Chondrocyte (in vitro differentiated cells): ENCODE data around the gene IPO8. TPM values are rescaled to one million over a fixed set of nuclear protein-coding genes. Genes with fewer than 3 reads are reported as not detected.
"Not testable (repeated sequence)": the region's sequence is repeated elsewhere in the genome, so short reads cannot be mapped to it uniquely, and the experiment has no call there.

ENCODE experiments used
- DNase-seq: peaks from one replicate; pipeline ENCODE4 v3.0.0; 2021; ENCODE audit warnings: mixed read lengths, low spot score
- H3K27ac Mint-ChIP-seq: one replicate; pipeline ENCODE4 v1.8.0; 2021; ENCODE audit warnings: mild to moderate bottlenecking, moderate library complexity, mixed read lengths; ENCODE audit not compliant: unreplicated experiment
- H3K27me3 Mint-ChIP-seq: 2 replicates; pipeline ENCODE4 v1.8.0; 2021; ENCODE audit warnings: low read depth, mixed read lengths
- H3K36me3 Mint-ChIP-seq: 2 replicates; pipeline ENCODE4 v1.8.0; 2021; ENCODE audit warnings: low read depth, mixed read lengths
- H3K4me1 Mint-ChIP-seq: 2 replicates; pipeline ENCODE4 v1.8.0; 2021; ENCODE audit warnings: low read depth, mild to moderate bottlenecking, mixed read lengths
- H3K4me3 Mint-ChIP-seq: one replicate; pipeline ENCODE4 v1.8.0; 2021; ENCODE audit warnings: mild to moderate bottlenecking, moderate library complexity, mixed read lengths; ENCODE audit not compliant: unreplicated experiment
- H3K9me3 Mint-ChIP-seq: 2 replicates; pipeline ENCODE4 v1.8.0; 2021; ENCODE audit warnings: low read depth, mixed read lengths
- total RNA-seq: library from RNA; stranded (reverse); gene quantifications from 3 replicates; pipeline ENCODE4 v1.2.1, GENCODE V29; 2021
- TF ChIP-seq, protein P1 (sequence below): fragments of 200-600 bp; sonication (generic); IDR thresholded peaks from 2 replicates; pipeline ENCODE4 v1.5.0; 2021; ENCODE audit warnings: antibody characterized with exemption, mild to moderate bottlenecking, moderate library complexity

IPO8 gene
- total RNA-seq, 1 donor from 2014 or later = 34.0 TPM

DNA sequence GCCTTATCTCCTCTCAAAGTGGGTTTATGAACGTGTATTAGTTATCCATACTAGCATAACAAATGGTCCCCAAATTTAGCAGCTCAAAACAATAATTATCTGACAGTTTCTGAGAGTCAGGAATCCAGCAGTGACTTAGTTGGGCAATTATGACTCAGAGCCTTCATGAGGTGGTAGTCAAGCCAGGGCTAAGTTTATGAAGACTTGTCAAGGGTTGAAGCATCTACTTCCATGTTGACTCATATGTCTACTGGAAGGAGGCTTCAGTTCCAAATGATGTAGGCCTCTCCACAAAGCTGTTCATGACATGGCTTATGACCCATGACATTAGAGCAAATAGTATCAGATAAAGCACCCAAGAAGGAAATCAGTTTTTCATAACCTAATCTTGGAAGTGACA, 73.2 kb downstream of the IPO8 start:
- Mint-ChIP-seq H3K4me1 (no peaks in the 10 kb centered on the region), H3K4me3 (no peak overlapping the region), H3K27ac (no peak overlapping the region), H3K27me3 (no peaks in the 10 kb centered on the region), H3K9me3 (no peaks in the 10 kb centered on the region), H3K36me3 (peaks cover 7% of the 10 kb centered on the region)
- TF ChIP-seq, protein P1, sequence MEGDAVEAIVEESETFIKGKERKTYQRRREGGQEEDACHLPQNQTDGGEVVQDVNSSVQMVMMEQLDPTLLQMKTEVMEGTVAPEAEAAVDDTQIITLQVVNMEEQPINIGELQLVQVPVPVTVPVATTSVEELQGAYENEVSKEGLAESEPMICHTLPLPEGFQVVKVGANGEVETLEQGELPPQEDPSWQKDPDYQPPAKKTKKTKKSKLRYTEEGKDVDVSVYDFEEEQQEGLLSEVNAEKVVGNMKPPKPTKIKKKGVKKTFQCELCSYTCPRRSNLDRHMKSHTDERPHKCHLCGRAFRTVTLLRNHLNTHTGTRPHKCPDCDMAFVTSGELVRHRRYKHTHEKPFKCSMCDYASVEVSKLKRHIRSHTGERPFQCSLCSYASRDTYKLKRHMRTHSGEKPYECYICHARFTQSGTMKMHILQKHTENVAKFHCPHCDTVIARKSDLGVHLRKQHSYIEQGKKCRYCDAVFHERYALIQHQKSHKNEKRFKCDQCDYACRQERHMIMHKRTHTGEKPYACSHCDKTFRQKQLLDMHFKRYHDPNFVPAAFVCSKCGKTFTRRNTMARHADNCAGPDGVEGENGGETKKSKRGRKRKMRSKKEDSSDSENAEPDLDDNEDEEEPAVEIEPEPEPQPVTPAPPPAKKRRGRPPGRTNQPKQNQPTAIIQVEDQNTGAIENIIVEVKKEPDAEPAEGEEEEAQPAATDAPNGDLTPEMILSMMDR = no peak
- no peak for DNase-seq

DNA sequence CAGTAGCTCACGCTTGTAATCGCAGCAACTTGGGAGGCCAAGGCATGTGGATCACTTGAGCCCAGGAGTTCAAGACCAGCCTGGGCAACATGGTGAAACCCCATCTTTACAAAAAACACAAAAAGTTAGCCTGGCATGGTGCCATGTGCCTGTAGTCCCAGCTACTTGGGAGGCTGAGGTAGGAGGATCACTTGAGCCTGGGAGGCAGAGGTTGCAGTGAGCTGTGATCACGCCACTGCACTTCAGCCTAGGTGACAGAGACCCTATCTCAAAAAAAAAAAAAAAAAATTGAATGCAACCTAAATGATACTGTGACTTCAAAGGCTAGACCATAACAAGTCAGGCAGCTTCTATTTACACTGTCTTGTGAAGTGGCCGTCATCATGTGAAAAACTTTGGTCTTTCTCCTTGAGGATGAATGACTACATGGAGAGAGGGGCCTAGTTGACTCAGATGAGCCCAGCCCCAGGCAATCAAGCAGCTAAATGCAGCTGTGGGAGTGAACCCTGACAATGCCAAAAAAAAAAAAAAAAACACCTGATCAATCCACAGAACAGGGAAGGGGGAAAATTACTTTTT, 73.9 kb downstream of the IPO8 start:
- not testable (repeated sequence) for H3K36me3 Mint-ChIP-seq, H3K4me1 Mint-ChIP-seq, H3K9me3 Mint-ChIP-seq, DNase-seq, H3K4me3 Mint-ChIP-seq, H3K27ac Mint-ChIP-seq, H3K27me3 Mint-ChIP-seq

DNA sequence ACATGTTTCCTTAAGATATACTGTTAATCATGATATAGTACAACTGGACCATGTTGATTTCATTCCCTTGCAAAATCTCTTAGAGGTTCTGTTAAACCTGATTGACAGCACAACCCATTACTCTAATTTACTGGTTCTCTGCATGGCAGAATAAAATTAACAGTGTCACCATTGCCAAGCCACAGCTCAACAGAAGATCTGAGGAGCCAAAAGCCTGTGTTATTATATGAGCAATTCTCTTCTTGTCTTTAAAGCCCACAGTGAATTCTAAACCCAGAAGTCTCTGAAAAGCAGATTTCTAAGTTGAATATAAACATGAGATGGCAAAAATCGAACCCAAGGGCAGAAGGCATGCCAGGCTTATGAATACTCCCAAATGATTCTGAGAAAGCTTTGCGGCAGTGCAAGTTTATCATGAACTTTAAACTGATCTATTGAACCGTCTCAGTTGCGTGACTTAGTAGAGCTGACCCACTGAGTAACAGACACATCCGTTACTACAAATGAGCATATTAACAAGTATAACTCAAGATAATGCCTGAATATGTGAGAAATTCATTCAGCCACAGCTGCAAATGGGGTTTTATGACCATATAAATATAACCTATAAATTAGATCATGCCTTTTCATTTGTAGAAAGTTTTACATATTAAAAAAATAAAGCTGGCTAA, 78.2 kb downstream of the IPO8 start:
- Mint-ChIP-seq H3K9me3 (no peaks in the 10 kb centered on the region), H3K4me3 (no peak overlapping the region), H3K36me3 (peaks cover 2% of the 10 kb centered on the region), H3K27ac (no peak overlapping the region), H3K27me3 (no peaks in the 10 kb centered on the region), H3K4me1 (peaks cover 3% of the 10 kb centered on the region)
- TF ChIP-seq, protein P1 = no peak
- no peak for DNase-seq

DNA sequence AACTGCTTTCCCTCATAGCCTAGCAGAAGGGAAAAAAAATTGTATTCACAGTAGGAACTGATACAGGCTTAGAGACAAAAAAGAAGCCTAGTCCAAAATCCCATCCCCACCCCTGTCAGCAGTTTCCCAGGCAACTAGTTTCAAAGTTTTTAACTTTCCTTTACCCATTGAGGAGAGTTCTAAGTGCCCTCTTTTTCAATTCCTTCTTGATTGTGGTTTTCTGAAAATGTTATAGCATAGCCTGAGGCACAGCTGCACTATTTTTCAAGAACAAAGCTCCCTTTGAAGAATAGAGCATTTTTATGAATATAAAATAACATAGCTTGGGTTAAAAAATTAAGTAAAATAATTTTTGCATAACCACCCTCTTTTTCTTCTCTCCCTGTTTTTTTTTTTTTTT, 81.6 kb downstream of the IPO8 start:
- Mint-ChIP-seq H3K27me3 (no peaks in the 10 kb centered on the region), H3K4me3 (no peak overlapping the region), H3K9me3 (peaks cover 5% of the 10 kb centered on the region), H3K27ac (no peak overlapping the region), H3K36me3 (peaks cover 3% of the 10 kb centered on the region), H3K4me1 (peaks cover 3% of the 10 kb centered on the region)
- TF ChIP-seq, protein P1 = no peak
- no peak for DNase-seq

DNA sequence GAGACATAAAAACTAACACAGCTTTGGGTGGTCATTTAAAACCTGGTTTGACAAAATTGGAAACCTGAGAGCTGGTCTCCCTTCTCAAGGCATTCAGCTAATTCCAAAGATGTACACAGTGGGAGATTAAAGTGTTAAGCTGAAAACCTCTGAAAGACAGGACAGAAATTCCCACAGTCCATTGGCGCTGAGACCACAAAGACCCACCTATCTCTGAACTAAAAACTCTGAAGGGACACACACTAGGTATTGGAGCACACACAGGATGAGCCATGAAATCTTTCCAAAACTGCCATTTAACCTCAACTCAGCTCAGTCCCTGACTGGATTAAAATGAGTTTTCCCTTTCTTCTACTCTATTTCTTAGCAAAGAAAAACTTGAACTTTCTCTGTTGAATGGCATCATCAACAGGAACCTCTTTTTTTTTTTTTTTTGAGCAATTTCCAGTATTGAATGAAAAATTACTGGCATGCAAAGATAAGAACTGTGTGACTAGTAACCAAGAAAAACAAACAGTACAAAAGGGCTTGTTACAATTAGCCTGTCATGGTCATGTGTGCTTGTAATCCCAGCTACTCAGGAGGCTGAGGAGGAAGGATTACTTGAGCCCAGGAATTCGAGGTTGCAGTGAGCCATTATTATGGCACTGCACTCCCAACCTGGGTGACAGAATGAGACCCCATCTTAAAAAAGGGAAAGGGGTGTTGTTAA, 82.4 kb downstream of the IPO8 start:
- peaks cover 3% of the 10 kb centered on the region for H3K4me1 Mint-ChIP-seq

More for the DNA sequence above, 82.4 kb downstream of the IPO8 start:
- Mint-ChIP-seq H3K27ac (no peak overlapping the region), H3K4me3 (no peak overlapping the region), H3K36me3 (peaks cover 6% of the 10 kb centered on the region), H3K9me3 (peaks cover 12% of the 10 kb centered on the region), H3K27me3 (no peaks in the 10 kb centered on the region)
- no peak for DNase-seq
- TF ChIP-seq, protein P1 = no peak
